Measurements from ENCODE around the gene CYTL1. TPM values are rescaled to one million over a fixed set of nuclear protein-coding genes. Genes with fewer than 3 reads are reported as not detected.

Gene CYTL1
- total RNA-seq, 1 donor: 0.84 TPM

- Histone ChIP-seq H3K4me3 (ENCODE audit: low read length) (no peak overlapping the region), H3K27me3 (ENCODE audit: insufficient read depth, low read length) (no peaks in the 10 kb centered on the region), H3K9me3 (ENCODE audit: low read depth, low read length) (no peaks in the 10 kb centered on the region), H3K4me1 (ENCODE audit: insufficient read depth, low read length) (peaks cover 77% of the 10 kb centered on the region)
Observed at GRCh38 chr4:5040856-5041620, 21.8 kb upstream of the CYTL1 start.

DNA sequence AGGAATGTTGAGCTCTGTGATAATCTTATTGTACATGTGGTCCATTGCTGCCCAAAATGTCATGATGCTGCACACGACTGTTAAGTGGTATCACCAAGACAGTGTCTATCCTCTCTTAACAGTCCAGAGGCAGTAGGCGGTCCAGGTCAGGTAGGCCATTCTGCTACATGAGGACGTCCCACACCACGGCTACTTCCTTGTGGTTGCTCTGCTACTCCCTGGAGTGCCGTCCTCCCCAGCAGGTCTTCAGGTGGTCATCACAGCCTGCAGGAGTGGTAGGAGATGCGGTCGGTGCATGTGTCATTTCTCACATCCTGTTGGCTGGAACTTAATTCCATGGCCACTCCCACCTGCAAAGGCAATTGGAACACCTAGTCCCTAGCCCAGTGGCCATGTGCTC is 20.5 kb upstream of the CYTL1 start:
- H3K9me3 ChIP-seq (ENCODE audit: low read depth, low read length): no peaks in the 10 kb centered on the region
- H3K27me3 ChIP-seq (ENCODE audit: insufficient read depth, low read length): no peaks in the 10 kb centered on the region
- H3K4me3 ChIP-seq (ENCODE audit: low read length): no peak overlapping the region
- peaks cover 69% of the 10 kb centered on the region for H3K4me1 ChIP-seq (ENCODE audit: insufficient read depth, low read length)

- Histone ChIP-seq H3K27me3 (ENCODE audit: insufficient read depth, low read length) (no peaks in the 10 kb centered on the region), H3K4me1 (ENCODE audit: insufficient read depth, low read length) (peaks cover 73% of the 10 kb centered on the region), H3K4me3 (ENCODE audit: low read length) (no peak overlapping the region), H3K9me3 (ENCODE audit: low read depth, low read length) (no peaks in the 10 kb centered on the region)
Observed at GRCh38 chr4:5037553-5038551, 18.6 kb upstream of the CYTL1 start.

- no peaks in the 10 kb centered on the region for H3K27me3 ChIP-seq (ENCODE audit: insufficient read depth, low read length)
- no peak overlapping the region for H3K4me3 ChIP-seq (ENCODE audit: low read length)
- H3K9me3 ChIP-seq (ENCODE audit: low read depth, low read length): no peaks in the 10 kb centered on the region
- peaks cover 72% of the 10 kb centered on the region for H3K4me1 ChIP-seq (ENCODE audit: insufficient read depth, low read length)
Observed at GRCh38 chr4:5036239-5036638, 17.0 kb upstream of the CYTL1 start.

DNA sequence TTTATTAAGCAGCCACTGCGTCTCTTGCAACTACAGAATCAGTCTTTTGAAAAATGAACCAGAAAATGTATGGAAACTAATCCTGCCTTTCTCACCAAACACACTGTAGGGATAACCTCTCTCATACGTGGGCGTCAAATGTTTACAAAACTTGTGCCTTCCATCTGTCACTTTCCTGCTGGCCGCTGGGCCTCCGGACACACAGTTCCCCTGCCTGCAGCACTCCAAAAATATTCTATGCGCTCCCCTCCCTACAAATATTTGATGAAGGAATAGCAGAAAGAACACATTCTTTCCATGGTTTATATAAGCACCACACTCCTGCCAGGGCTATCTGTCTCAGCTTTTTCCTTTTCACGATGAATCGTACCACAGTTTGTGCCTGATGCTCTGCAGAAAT is 14.9 kb upstream of the CYTL1 start:
- H3K27me3 ChIP-seq (ENCODE audit: insufficient read depth, low read length): no peaks in the 10 kb centered on the region
- peaks cover 59% of the 10 kb centered on the region for H3K4me1 ChIP-seq (ENCODE audit: insufficient read depth, low read length)
- H3K4me3 ChIP-seq (ENCODE audit: low read length): no peak overlapping the region
- no peaks in the 10 kb centered on the region for H3K9me3 ChIP-seq (ENCODE audit: low read depth, low read length)

DNA sequence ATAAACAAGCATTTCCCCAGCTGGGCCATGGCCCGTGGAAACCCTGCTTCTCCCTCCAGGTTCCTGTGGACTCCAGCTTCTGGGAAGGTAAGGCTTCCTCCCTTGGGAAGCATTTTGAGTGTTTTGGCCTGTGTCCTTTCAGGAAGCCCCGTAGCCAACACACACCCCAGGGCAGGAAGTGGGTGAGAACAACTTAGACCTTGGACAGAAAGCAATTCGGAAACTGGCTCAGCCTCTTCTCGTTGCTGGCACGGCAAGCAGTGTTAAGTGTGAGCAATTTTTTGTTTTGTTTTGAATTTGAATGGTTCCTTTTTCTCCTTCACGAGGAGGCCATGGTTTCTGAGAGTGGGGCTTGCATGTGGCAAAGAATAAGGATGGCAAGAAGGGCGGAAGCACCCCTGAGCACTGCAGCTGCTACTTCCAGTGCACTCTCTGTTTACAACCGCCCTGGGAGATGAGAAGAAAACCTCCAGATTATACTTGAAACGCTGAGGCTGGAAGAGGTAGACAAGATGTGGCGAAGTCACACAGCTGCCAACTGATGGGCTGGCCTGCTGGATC is 14.1 kb upstream of the CYTL1 start:
- Histone ChIP-seq H3K4me1 (ENCODE audit: insufficient read depth, low read length) (peaks cover 50% of the 10 kb centered on the region), H3K9me3 (ENCODE audit: low read depth, low read length) (no peaks in the 10 kb centered on the region), H3K27me3 (ENCODE audit: insufficient read depth, low read length) (no peaks in the 10 kb centered on the region), H3K4me3 (ENCODE audit: low read length) (no peak overlapping the region)

DNA sequence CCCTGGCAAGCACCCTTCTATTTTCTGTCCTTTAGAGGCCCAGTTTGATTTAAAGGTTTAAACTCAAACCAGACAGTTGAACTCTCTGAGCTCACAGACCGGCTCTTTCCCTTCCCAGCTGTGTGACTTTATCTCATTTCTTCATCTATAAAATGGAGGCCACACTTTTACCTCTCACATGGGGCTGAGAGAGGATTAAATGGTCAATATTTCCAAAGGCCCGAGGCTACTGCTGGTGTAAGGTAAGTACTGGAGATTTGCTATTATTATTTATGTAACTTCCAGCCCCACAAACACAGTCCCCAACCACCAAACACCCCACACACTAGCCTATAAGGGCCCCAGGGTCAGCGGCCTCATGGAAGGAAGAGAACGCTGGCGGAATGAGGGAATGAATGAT is 13.6 kb upstream of the CYTL1 start:
- Histone ChIP-seq H3K4me3 (ENCODE audit: low read length) (no peak overlapping the region), H3K27me3 (ENCODE audit: insufficient read depth, low read length) (no peaks in the 10 kb centered on the region), H3K4me1 (ENCODE audit: insufficient read depth, low read length) (peaks cover 45% of the 10 kb centered on the region), H3K9me3 (ENCODE audit: low read depth, low read length) (no peaks in the 10 kb centered on the region)

- Histone ChIP-seq H3K9me3 (ENCODE audit: low read depth, low read length) (no peaks in the 10 kb centered on the region), H3K27me3 (ENCODE audit: insufficient read depth, low read length) (no peaks in the 10 kb centered on the region), H3K4me3 (ENCODE audit: low read length) (no peak overlapping the region), H3K4me1 (ENCODE audit: insufficient read depth, low read length) (peaks cover 26% of the 10 kb centered on the region)
Observed at GRCh38 chr4:5030927-5031326, 11.7 kb upstream of the CYTL1 start.

DNA sequence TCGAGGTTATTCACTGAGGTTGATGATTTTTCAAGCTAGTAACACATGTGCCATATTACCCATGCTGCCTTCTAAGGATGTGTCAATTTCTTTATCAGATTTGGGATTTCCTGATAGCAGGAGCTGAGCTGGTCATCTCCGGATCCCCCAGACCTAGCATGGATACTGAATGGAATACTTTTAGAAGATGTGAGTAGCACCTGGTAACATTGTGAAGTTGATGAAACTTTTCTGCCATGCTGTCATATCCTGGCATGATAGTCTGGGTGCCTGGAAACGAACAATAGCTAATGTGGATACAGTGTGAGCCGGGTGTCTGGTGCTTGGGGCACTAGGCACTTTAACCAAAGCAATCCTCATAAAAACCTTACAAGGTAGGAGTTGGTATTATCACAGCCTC is 11.0 kb upstream of the CYTL1 start:
- Histone ChIP-seq H3K4me1 (ENCODE audit: insufficient read depth, low read length) (peaks cover 26% of the 10 kb centered on the region), H3K9me3 (ENCODE audit: low read depth, low read length) (no peaks in the 10 kb centered on the region), H3K27me3 (ENCODE audit: insufficient read depth, low read length) (no peaks in the 10 kb centered on the region), H3K4me3 (ENCODE audit: low read length) (no peak overlapping the region)

DNA sequence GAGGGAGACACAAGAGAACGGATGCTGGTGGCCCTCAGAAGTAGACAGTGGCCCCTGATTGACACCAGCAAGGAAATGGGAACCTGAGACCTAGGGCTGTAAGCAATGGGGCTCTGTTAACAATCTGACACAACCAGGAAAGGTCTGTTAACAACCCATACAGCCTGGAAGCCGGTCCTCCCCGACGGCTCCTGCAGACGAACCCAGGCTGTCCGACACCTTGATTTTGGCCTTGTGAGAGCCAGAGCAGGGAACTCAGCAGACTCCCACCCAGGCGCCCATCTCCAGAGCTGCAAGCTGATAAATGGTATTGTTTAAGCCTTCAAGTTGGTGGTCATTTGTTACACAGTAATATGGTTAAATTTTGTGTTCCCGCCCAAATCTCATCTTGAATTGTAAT is 10.2 kb upstream of the CYTL1 start:
- Histone ChIP-seq H3K4me1 (ENCODE audit: insufficient read depth, low read length) (peaks cover 20% of the 10 kb centered on the region), H3K4me3 (ENCODE audit: low read length) (no peak overlapping the region), H3K27me3 (ENCODE audit: insufficient read depth, low read length) (no peaks in the 10 kb centered on the region), H3K9me3 (ENCODE audit: low read depth, low read length) (no peaks in the 10 kb centered on the region)

DNA sequence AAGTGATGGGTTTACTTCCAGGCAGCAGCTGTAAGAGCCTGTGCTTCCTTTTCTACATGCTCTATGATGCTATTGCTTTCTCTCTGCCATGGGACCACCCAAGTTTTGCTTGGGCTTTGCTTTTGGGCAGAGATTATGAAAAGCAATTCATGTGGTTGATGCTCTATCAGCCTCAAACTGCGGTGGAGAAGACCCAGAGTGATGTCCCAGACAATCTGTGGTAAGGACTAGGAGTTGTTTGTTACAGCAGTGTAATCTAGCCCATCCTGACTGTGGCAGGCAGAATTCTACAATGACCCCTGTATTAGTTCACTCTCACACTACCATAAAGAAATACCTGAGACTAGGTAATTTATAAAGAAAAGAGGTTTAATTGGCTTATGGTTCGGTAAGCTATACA is 9.2 kb upstream of the CYTL1 start:
- no peaks in the 10 kb centered on the region for H3K9me3 ChIP-seq (ENCODE audit: low read depth, low read length)
- H3K4me3 ChIP-seq (ENCODE audit: low read length): no peak overlapping the region
- H3K4me1 ChIP-seq (ENCODE audit: insufficient read depth, low read length): peaks cover 10% of the 10 kb centered on the region
- H3K27me3 ChIP-seq (ENCODE audit: insufficient read depth, low read length): no peaks in the 10 kb centered on the region

GRCh38 chr4:5027346-5027745 is 8.1 kb upstream of the CYTL1 start:
- Histone ChIP-seq H3K4me1 (ENCODE audit: insufficient read depth, low read length) (no peaks in the 10 kb centered on the region), H3K9me3 (ENCODE audit: low read depth, low read length) (no peaks in the 10 kb centered on the region), H3K27me3 (ENCODE audit: insufficient read depth, low read length) (no peaks in the 10 kb centered on the region), H3K4me3 (ENCODE audit: low read length) (no peak overlapping the region)

- no peak overlapping the region for H3K4me3 ChIP-seq (ENCODE audit: low read length)
- H3K4me1 ChIP-seq (ENCODE audit: insufficient read depth, low read length): no peaks in the 10 kb centered on the region
- H3K9me3 ChIP-seq (ENCODE audit: low read depth, low read length): no peaks in the 10 kb centered on the region
- H3K27me3 ChIP-seq (ENCODE audit: insufficient read depth, low read length): no peaks in the 10 kb centered on the region
Observed at GRCh38 chr4:5026371-5026770, 7.1 kb upstream of the CYTL1 start.

GRCh38 chr4:5024673-5025072 is 5.4 kb upstream of the CYTL1 start:
- Histone ChIP-seq H3K27me3 (ENCODE audit: insufficient read depth, low read length) (no peaks in the 10 kb centered on the region), H3K4me3 (ENCODE audit: low read length) (no peak overlapping the region), H3K9me3 (ENCODE audit: low read depth, low read length) (no peaks in the 10 kb centered on the region)

GRCh38 chr4:5021546-5021945 is 2.3 kb upstream of the CYTL1 start:
- no peak overlapping the region for H3K4me3 ChIP-seq (ENCODE audit: low read length)
- H3K4me1 ChIP-seq (ENCODE audit: insufficient read depth, low read length): peaks cover 11% of the 10 kb centered on the region
- peaks cover 4% of the 10 kb centered on the region for H3K27me3 ChIP-seq (ENCODE audit: insufficient read depth, low read length)
- H3K9me3 ChIP-seq (ENCODE audit: low read depth, low read length): no peaks in the 10 kb centered on the region

More at GRCh38 chr4:5024673-5025072, 5.4 kb upstream of the CYTL1 start:
- no peaks in the 10 kb centered on the region for H3K4me1 ChIP-seq (ENCODE audit: insufficient read depth, low read length)

All from mononuclear cell (primary cell).